ENCODE results near the gene KRTAP10-11.
"Not testable (repeated sequence)": the region's sequence is repeated elsewhere in the genome, so short reads cannot be mapped to it uniquely, and the experiment has no call there.

KRTAP10-11 gene, protein sequence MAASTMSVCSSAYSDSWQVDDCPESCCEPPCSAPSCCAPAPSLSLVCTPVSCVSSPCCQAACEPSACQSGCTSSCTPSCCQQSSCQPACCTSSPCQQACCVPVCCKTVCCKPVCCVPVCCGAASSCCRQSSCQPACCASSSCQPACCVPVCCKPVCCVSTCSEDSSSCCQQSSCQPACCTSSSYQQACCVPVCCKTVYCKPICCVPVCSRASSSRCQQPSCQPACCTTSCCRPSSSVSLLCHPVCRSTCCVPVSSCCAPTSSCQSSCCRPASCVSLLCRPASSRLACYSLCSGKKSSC

DNA sequence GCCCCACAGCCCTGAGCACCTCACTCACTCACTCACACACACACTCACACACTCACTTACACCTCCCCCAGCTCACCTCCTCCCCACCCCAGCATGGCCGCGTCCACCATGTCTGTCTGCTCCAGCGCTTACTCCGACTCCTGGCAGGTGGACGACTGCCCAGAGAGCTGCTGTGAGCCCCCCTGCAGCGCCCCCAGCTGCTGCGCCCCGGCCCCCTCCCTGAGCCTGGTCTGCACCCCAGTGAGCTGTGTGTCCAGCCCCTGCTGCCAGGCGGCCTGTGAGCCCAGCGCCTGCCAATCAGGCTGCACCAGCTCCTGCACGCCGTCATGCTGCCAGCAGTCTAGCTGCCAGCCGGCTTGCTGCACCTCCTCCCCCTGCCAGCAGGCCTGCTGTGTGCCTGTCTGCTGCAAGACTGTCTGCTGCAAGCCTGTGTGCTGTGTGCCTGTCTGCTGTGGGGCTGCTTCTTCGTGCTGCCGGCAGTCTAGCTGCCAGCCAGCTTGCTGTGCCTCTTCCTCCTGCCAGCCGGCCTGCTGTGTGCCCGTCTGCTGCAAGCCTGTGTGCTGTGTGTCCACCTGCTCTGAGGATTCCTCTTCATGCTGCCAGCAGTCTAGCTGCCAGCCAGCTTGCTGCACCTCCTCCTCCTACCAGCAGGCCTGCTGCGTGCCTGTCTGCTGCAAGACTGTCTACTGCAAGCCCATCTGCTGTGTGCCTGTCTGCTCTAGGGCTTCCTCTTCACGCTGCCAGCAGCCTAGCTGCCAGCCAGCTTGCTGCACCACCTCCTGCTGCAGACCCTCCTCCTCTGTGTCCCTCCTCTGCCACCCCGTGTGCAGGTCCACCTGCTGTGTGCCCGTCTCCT, at the start of gene KRTAP10-11:
TSS of gene KRTAP10-11 (plus strand) at position 49 of the 856 bp plus-strand sequence. CDS start at position 94, 45 bp downstream.
- DNase-seq = not testable (repeated sequence)

DNA sequence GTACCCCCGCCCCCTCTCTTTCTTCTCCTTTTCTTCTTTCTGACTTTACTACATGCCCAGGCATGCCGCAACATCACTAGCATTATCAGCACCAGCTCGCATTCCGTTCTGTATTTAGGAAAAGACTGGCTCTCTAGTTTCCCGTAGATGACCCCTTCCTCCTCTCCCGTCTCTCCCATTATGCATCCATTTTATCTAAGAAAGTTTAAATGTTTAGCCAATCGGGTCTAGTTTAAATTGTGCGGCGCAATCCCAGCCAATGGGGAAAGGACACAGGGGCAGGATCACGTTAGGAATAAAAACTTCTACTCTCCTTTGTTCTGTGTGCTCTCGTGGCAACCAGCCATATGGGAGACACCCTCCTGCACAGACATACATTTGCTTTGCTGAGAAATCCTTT, 48.2 kb upstream of the KRTAP10-11 start:
- DNase-seq = no peak

GRCh38 chr21:44599264-44600029, 46.8 kb upstream of the KRTAP10-11 start:
- DNase-seq = no peak

DNA sequence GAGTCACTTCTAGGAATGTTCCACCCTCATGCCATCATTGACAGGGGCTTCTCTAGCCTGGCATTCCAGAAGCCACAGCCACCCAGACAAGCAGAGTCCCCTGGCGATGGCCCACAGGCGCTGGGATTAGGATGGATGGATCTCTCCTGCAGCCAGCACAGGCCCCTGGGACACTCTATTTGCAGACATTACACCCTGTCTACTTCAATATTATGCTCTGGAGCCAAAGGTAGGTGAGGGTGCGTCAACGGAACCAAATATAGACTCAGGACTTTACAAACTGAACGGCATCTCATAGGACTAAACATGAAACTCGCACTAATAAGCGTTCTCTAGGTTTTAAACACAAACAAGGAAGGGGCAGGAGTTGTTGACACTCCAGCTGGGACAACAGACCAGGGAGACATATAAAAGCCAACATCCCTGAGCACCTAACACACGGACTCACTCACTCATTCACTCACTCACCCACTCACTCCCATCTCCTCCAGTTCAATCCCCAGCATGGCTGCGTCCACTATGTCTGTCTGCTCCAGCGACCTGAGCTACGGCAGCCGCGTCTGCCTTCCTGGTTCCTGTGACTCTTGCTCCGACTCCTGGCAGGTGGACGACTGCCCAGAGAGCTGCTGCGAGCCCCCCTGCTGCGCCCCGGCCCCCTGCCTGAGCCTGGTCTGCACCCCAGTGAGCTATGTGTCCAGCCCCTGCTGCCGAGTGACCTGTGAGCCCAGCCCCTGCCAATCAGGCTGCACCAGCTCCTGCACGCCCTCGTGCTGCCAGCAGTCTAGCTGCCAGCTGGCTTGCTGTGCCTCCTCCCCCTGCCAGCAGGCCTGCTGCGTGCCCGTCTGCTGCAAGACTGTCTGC, 45.9 kb upstream of the KRTAP10-11 start, which contains the start of gene KRTAP10-7:
TSS of gene KRTAP10-7 (plus strand) at position 480 of the 861 bp plus-strand sequence. CDS start at position 505, 25 bp downstream.
- DNase-seq = not testable (repeated sequence)

DNA sequence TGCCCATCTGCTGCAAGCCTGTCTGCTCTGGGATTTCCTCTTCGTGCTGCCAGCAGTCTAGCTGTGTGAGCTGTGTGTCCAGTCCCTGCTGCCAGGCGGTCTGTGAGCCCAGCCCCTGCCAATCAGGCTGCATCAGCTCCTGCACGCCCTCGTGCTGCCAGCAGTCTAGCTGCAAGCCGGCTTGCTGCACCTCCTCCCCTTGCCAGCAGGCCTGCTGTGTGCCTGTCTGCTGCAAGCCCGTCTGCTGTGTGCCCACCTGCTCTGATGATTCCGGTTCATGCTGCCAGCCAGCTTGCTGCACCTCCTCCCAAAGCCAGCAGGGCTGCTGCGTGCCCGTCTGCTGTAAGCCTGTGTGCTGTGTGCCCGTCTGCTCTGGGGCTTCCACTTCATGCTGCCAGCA, 45.1 kb upstream of the KRTAP10-11 start:
- DNase-seq = not testable (repeated sequence)

- no peak for DNase-seq
Measured at GRCh38 chr21:44601596-44602462, 44.4 kb upstream of the KRTAP10-11 start.

- DNase-seq = no peak
Measured at GRCh38 chr21:44602463-44602850, 43.8 kb upstream of the KRTAP10-11 start.

DNA sequence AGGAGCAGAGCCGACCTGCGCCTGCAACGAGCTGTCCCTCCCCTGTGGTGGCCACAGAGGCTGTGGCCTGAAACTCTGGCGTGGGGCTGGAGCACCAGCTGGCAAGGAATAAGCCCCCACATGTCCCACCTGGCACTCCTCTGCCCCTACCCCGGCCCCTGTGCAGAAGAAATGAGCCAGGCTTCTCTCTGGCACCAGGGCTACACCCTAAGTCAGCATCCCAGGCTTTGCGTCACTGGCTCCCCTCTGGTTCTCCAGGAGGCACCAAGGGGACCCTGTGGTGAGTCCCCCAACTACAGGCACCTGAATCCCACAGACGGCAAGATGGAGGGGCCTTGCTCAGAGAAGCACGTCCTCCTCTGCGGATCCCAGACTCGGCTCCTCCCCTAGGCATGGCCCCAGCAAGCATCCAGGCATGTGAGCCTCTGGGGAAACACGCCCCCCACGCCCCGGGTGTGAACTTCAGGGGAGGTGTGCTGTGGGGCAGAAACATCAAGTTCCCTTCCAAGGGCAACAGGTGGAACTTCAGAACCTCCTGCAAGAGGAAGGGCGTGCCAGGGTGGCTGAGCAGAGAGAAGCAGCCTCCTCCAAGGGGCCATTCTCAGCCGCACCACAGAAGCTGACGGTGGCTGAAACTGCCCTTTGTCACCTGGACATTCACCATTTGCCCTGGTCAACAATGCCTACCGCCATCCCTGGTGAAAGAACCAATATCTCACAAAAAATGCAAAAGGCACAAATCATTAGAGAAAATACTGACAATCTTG, 42.9 kb upstream of the KRTAP10-11 start:
- DNase-seq = no peak

DNA sequence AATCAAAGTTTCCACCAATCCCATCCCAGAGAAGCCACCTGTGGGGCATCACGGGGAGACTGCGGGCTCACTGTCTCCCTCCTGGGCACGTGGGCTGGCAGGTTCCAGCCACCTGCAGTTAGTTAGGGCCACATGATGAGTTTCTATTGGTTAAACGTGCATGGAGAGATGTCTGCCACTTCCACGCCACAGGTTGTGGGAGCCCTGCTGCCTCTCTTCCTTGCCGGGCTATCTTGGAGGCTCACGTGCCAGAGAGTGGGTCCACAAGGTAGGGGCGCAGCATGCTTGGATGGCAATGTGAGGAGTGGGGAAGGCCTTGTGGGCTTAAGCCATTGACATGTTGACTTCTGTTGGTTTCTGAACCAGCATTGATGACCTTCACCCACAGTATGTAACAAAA, 42.3 kb upstream of the KRTAP10-11 start:
- no peak for DNase-seq

GRCh38 chr21:44606495-44606894, 39.7 kb upstream of the KRTAP10-11 start:
- no peak for DNase-seq

DNA sequence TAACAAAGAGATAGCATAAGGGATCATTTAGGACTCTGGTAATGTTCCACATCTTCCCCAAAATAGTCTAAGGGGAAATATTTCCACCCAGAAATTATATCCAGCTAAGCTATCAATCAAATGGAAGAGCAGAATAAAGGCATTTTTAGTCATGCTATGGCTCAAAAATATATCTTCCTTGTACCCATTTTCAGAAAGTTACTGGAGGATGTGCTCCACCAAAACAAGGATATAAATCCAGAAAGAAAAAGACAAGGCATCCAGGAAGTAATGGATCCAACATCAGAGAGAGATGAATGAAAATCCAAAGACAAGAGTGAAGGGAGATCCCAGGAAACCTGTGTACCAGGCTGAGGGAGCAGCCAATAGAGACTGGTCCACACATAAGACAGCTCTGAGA, 37.0 kb upstream of the KRTAP10-11 start:
- no peak for DNase-seq

- not testable (repeated sequence) for DNase-seq
Measured at GRCh38 chr21:44610157-44610843, 35.9 kb upstream of the KRTAP10-11 start.

- no peak for DNase-seq
Measured at GRCh38 chr21:44611551-44611950, 34.7 kb upstream of the KRTAP10-11 start.

- no peak for DNase-seq
Measured at GRCh38 chr21:44612029-44612486, 34.2 kb upstream of the KRTAP10-11 start, which contains the start of gene KRTAP10-8. Gene KRTAP10-8, plus strand, starts transcription at chr21:44612079. Its CDS starts 22 bp downstream, at chr21:44612101.

DNA sequence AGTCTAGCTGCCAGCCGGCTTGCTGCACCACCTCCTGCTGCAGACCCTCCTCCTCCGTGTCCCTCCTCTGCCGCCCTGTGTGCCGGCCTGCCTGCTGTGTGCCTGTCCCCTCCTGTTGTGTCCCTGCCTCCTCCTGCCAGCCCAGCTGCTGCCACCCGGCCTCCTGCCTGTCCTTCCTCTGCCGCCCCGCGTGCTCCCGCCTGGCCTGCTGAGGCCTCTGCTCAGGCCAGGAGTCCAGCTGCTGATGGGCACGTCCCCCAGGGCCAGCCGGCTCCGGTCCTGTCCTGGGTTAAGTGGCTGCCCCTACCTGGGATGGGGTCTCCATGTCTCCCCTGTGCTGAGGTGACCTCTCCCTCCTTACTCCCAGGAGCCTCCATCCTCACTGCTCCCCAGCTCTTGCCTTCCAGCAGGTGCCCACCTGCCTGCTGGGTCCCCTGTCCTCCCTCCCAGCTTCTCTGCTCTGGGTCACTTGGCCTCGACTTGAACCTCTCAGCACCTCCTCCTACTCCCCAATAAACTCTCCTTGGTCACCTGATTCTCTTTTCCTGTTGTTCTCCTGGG, 33.5 kb upstream of the KRTAP10-11 start:
- DNase-seq = no peak

GRCh38 chr21:44613386-44614155, 32.6 kb upstream of the KRTAP10-11 start:
- no peak for DNase-seq

- no peak for DNase-seq
Measured at GRCh38 chr21:44614161-44614631, 32.0 kb upstream of the KRTAP10-11 start.

DNA sequence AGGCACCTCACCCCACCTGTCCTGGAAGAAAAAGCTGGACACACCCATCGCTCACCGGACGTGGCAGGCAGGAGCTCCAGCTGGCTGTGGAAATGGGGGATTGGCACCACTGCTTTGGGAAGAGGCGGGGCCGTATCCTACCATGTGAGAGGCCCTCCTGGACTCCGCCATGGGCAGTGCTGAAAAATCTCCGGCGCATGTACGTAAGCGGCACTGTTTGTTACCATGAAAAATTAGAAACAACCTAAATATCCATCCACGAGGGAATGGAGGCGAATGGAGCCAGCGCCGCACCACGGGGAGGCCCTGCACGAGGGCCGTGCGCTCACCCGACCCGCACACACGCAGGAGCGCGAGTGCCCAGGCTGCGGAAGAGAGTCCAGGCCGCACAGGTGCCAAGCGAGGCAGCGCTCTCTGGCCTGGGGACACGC, 31.2 kb upstream of the KRTAP10-11 start:
- DNase-seq = no peak
